SK-N-SH treated with all-trans-retinoic acid at 6 μM for 48 hours (cell line): ENCODE results near the gene ESRRA.

Source experiments
- ATAC-seq: fragments of 200-7000 bp; cut with Tn5 transposase; 3 replicates; pipeline ENCODE4 v1.9.1; 2020; ENCODE audit warnings: mild to moderate bottlenecking, moderate library complexity
- ARNTL ChIP-seq: fragments of 450-650 bp; formaldehyde crosslinking; IDR thresholded peaks from 2 replicates; pipeline ENCODE4 v1.5.0; 2020; ENCODE audit warnings: low read depth, mild to moderate bottlenecking, moderate library complexity, borderline replicate concordance
- BACH2 ChIP-seq: fragments of 250-450 bp; sonication (Bioruptor Pico); IDR thresholded peaks from 2 replicates; pipeline ENCODE4 v1.9.0; 2021; ENCODE audit warnings: mild to moderate bottlenecking, borderline replicate concordance
- CSDC2 ChIP-seq: fragments of 250-450 bp; sonication (Bioruptor Pico); IDR thresholded peaks from 2 replicates; pipeline ENCODE4 v1.5.0; 2020; ENCODE audit warnings: mild to moderate bottlenecking, moderate library complexity
- CSRNP3 ChIP-seq: fragments of 250-450 bp; sonication (Bioruptor Pico); IDR thresholded peaks from 2 replicates; pipeline ENCODE4 v1.5.1; 2021; ENCODE audit warnings: mild to moderate bottlenecking, moderate library complexity
- ISL1 ChIP-seq: fragments of 250-450 bp; sonication (Bioruptor Pico); IDR thresholded peaks from 2 replicates; pipeline ENCODE4 v2.1.2; 2022; ENCODE audit warnings: mild to moderate bottlenecking, moderate library complexity
- OSR1 ChIP-seq: fragments of 250-450 bp; sonication (Bioruptor Pico); IDR thresholded peaks from 2 replicates; pipeline ENCODE4 v1.8.0; 2022; ENCODE audit warnings: moderate library complexity, mild to moderate bottlenecking, inconsistent platforms
- PATZ1 ChIP-seq: fragments of 250-450 bp; sonication (Bioruptor Pico); IDR thresholded peaks from 2 replicates; pipeline ENCODE4 v1.8.0; 2020; ENCODE audit warnings: mild to moderate bottlenecking, moderate library complexity, borderline replicate concordance
- PPARA ChIP-seq: fragments of 250-450 bp; sonication (Bioruptor Pico); IDR thresholded peaks from 2 replicates; pipeline ENCODE4 v1.5.0; 2020; ENCODE audit warnings: mild to moderate bottlenecking, borderline replicate concordance
- RARB ChIP-seq: fragments of 250-450 bp; sonication (Bioruptor Pico); IDR thresholded peaks from 2 replicates; pipeline ENCODE4 v1.8.0; 2021; ENCODE audit warnings: mild to moderate bottlenecking, moderate library complexity
- SNAI2 ChIP-seq: fragments of 250-450 bp; sonication (Bioruptor Pico); IDR thresholded peaks from 2 replicates; pipeline ENCODE4 v1.5.0; 2020; ENCODE audit warnings: mild to moderate bottlenecking, moderate library complexity
- TCF4 ChIP-seq: fragments of 250-450 bp; sonication (Bioruptor Pico); IDR thresholded peaks from 2 replicates; pipeline ENCODE4 v1.8.0; 2021; ENCODE audit warnings: mild to moderate bottlenecking, moderate library complexity, borderline replicate concordance
- TOX ChIP-seq: fragments of 250-450 bp; sonication (Bioruptor Pico); IDR thresholded peaks from 2 replicates; pipeline ENCODE4 v1.8.0; 2021; ENCODE audit warnings: mild to moderate bottlenecking, moderate library complexity, borderline replicate concordance
- ZFP30 ChIP-seq: fragments of 450-650 bp; formaldehyde crosslinking; IDR thresholded peaks from 2 replicates; pipeline ENCODE4 v1.5.0; 2022; ENCODE audit warnings: mild to moderate bottlenecking, moderate library complexity
- ZNF565 ChIP-seq: fragments of 450-650 bp; formaldehyde crosslinking; conservative IDR thresholded peaks from 2 replicates; pipeline ENCODE4 v1.5.0; 2020; ENCODE audit warnings: low read depth, mild to moderate bottlenecking, moderate library complexity
- ZNF70 ChIP-seq: fragments of 450-650 bp; formaldehyde crosslinking; IDR thresholded peaks from 2 replicates; pipeline ENCODE4 v1.5.0; 2020; ENCODE audit warnings: mild to moderate bottlenecking, moderate library complexity
- ZNF8 ChIP-seq: fragments of 450-650 bp; formaldehyde crosslinking; IDR thresholded peaks from 2 replicates; pipeline ENCODE4 v1.5.0; 2020; ENCODE audit warnings: mild to moderate bottlenecking, moderate library complexity
- TF ChIP-seq, protein P1 (sequence below): fragments of 250-450 bp; sonication (Bioruptor Pico); IDR thresholded peaks from 2 replicates; pipeline ENCODE4 v1.5.1; 2020; ENCODE audit warnings: low read depth, mild to moderate bottlenecking, moderate library complexity

The ESRRA gene

GRCh38 chr11:64352995-64353714 is 47.8 kb downstream of the ESRRA start (continued):
- TF ChIP-seq, protein P1, sequence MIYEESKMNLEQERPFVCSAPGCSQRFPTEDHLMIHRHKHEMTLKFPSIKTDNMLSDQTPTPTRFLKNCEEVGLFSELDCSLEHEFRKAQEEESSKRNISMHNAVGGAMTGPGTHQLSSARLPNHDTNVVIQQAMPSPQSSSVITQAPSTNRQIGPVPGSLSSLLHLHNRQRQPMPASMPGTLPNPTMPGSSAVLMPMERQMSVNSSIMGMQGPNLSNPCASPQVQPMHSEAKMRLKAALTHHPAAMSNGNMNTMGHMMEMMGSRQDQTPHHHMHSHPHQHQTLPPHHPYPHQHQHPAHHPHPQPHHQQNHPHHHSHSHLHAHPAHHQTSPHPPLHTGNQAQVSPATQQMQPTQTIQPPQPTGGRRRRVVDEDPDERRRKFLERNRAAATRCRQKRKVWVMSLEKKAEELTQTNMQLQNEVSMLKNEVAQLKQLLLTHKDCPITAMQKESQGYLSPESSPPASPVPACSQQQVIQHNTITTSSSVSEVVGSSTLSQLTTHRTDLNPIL (CRISPR knock-in tag), result no peak

- ATAC-seq, result no peak
Observed at GRCh38 chr11:64353715-64354506, 48.6 kb downstream of the ESRRA start.

DNA sequence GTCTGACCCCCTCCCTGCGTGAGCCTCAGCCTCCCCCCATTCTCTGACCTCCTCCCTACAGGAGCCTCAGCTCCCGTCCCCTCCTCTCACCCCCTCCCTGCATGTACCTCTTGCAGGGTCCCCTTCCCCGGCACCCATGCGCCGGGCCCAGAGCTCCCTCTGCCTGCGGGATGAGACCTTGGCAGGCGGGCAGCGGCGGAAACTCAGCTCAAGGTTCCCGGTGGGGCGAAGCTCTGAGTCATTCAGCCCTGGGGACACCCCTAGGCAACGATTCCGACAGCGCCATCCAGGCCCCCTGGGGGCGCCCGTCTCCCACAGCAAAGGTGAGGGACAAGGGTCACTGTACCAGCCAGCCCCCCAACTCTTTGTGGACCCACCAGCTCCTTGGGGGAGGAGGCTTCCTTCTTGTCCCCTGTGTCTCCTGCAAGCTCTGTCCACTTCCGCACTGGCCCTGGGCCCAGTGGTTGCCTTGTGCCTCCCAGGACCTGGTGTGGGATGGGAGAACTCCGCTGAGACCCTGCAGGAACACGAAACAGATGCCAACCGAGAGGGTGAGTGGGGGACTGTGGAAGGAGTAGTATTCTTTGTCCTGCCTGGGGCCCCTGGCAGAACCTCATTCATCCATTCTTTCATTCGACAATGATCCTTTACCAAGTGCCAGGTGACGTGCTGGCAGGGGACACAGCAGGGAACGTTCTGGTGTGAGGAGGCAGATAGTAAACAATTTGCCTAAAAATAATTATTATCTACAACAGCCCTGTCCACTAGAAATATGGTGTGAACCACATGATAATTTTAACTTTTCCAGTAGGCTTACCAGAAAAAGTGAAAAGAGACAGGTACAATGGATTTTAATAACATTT is 50.0 kb downstream of the ESRRA start:
- no peak for TF ChIP-seq ZNF565
- no peak for TF ChIP-seq OSR1 (CRISPR knock-in tag)
- TF ChIP-seq RARB (CRISPR knock-in tag), result no peak
- peak; percentile 67 for ATAC-seq

More at GRCh38 chr11:64353715-64354506, 48.6 kb downstream of the ESRRA start:
- TF ChIP-seq CSDC2 (CRISPR knock-in tag) (no peak), PATZ1 (CRISPR knock-in tag) (no peak), SNAI2 (CRISPR knock-in tag) (no peak), PPARA (CRISPR knock-in tag) (no peak)
- TF ChIP-seq, protein P1 (CRISPR knock-in tag), result no peak

GRCh38 chr11:64356498-64357411 is 51.4 kb downstream of the ESRRA start:
- TF ChIP-seq RARB (CRISPR knock-in tag), result no peak
- TF ChIP-seq ARNTL (CRISPR knock-in tag), result no peak
- no peak for TF ChIP-seq ISL1
- TF ChIP-seq SNAI2 (CRISPR knock-in tag), result no peak
- no peak for TF ChIP-seq OSR1 (CRISPR knock-in tag)
- no peak for TF ChIP-seq CSRNP3
- TF ChIP-seq ZNF8, result no peak
- TF ChIP-seq TCF4 (CRISPR knock-in tag), result no peak
- TF ChIP-seq, protein P1 (CRISPR knock-in tag), result no peak
- TF ChIP-seq ZFP30 (CRISPR knock-in tag), result no peak
- TF ChIP-seq PATZ1 (CRISPR knock-in tag), result no peak
- TF ChIP-seq CSDC2 (CRISPR knock-in tag), result no peak
- no peak for TF ChIP-seq TOX (CRISPR knock-in tag)
- no peak for TF ChIP-seq ZNF70 (CRISPR knock-in tag)
- TF ChIP-seq BACH2 (CRISPR knock-in tag), result no peak
- peak; percentile 23; the same call in 1 of the 3 replicates for ATAC-seq
